GM19397 (cell line): ENCODE measurements around the gene TMEM158.

ENCODE experiments used
- ATAC-seq: cut with Tn5 transposase; IDR thresholded peaks from one replicate; pipeline ENCODE4 v1.9.1; 2021; ENCODE audit warnings: mild to moderate bottlenecking, moderate library complexity; ENCODE audit not compliant: unreplicated experiment

The TMEM158 gene

GRCh38 chr3:45234250-45234649, 8.2 kb upstream of the TMEM158 start:
- ATAC-seq = no peak

DNA sequence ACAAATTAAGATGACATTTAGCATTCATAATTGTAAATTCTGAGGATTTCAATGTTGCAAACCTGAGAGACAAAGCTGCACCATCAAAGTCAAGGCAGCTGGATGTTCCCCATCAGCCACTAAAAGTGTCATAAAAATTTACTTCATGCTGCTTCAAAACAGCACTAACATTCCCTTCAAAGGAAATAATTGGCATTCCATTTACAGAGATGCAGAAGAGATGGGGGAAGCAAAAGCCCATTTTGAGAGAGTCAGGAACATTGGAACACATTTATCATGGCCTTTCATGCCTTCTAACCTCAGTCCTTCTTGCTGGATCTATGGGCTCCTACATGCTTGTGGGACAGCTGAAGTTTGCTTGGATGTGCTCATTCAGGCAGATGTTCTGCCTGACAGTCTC, 6.4 kb upstream of the TMEM158 start:
- no peak for ATAC-seq

DNA sequence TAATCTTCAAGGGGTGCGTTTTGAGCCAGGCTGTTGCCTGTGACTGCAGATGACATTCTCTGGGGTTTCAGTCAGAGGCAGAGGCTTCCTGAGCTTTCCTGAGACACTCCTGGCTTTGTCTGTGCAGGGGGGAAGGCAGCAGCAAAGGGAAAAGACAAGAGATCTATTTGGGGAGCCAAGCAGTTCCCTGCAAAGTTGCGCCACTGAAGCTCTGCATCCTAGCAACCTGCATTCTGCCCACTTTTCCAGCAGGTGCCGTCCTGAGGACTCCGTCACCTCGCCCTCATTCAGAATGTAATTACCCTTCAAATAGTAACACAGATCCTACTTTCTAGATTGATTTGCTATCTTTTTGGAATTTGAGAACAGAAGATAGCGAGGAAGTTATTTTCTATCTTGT, 1.9 kb upstream of the TMEM158 start:
- ATAC-seq = no peak

GRCh38 chr3:45227071-45227820, 1.2 kb upstream of the TMEM158 start:
- ATAC-seq = no peak

GRCh38 chr3:45225465-45226205, 452 bp downstream of the TMEM158 start:
- ATAC-seq = peak; percentile 45

DNA sequence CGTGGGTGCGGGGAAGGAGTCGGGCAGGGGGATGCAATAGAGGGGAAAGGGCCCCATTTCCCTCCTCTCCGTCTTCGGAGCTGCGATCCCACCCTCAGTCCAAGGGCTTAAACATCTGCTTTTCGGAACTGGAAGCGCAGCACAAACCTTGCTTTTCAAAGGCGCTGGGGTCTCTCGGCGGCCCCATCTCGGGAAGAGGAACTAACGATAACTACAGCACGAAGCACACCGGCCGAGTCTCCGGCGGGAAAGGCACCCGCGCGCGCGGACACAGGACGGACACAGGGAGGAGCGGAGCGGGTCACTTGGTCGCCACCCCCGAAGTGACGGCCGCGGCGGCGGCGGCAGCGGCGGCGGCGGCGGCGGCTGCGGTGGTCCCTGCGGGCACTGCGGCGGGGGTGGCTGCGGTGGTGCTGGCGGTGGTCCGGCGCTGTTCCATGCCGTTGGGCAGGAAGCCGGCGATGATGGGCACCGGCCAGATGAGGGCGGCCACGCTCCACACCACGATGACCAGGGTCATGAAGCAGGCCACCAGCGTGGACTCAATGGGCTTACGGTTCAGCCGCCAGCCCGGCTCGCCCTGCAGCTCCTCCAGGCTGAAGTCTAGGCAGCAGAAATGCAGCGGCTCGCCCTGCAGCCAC, 1.1 kb downstream of the TMEM158 start:
- ATAC-seq = peak; percentile 11

- no peak for ATAC-seq
Observed at GRCh38 chr3:45223889-45224727, 2.0 kb downstream of the TMEM158 start.

DNA sequence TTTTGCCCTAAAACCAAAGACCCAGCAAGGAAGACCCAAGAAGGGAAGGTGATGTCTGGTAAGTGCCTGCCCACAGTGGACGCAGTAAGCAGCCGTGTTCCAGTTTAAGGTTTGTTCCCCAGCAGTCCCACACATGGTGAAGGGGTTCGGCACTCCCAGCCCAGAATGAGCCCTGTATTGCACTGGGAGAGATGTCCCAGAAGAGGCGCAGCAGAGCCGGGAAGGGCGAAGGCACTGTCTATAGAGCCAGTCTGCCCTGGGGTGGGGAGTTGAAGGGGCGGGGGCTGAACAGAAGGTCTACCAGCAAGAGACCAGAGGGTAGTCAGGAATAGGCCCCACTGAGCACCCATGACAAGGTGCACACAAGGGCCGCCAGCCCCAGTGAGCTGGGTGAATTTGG, 6.4 kb downstream of the TMEM158 start:
- ATAC-seq = no peak

DNA sequence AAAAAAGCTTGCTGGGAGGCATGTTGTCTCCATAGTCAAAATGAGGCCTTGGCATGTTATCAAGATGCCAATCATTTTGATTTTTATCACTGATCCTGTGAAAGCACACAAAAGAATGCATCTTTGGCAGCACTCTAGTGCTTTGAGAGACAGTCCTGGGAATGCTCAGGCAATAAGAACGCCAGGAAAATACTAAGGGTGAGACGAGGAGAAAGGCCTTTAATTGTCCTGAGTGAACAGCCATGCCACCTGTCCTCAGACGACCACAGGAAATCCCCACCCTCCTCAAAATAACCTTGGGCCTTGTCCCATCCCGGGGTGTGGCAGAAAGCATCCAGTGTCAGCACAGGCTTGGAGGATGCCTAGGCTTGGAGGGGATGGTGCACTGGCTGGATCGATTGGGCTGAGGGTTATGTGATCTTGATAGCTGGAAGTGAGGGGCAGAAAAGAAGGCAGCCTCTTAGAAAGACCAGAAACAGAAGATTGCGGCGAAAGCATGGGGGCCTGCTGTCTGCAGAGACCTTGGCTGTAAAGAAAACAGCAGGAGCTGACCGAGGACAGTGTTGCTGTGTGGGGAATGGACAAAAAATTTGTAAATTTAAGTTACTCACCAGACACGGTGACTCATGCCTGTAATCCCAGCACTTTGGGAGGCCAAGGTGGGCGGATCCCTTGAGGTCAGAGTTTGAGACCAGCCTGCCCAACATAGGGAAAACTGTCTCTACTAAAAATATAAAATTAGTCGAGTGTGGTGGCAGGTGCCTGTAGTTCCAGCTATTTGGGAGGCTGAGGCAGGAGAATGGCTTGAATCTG, 7.3 kb downstream of the TMEM158 start:
- no peak for ATAC-seq

GRCh38 chr3:45216021-45216609, 10.0 kb downstream of the TMEM158 start:
- no peak for ATAC-seq

DNA sequence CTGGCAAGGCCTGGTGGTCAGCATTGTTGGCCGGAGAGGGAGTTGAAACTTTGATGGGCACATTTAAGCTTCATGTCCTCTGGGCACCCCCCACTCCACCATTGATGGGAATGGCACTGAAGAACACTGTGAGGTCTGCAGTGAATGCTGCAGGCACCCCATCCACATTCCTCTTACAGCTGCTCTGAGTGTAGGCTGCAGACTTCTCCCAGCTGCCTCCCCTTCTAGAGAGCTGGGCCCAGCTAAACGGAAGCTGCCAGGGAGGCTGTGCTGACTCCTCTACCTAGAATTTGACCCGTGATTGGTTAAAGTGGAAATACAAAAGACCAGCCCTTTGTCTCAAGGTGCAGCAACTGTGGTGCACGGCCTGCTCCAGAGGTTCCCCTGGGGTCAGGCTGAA, 10.6 kb downstream of the TMEM158 start:
- ATAC-seq = no peak

DNA sequence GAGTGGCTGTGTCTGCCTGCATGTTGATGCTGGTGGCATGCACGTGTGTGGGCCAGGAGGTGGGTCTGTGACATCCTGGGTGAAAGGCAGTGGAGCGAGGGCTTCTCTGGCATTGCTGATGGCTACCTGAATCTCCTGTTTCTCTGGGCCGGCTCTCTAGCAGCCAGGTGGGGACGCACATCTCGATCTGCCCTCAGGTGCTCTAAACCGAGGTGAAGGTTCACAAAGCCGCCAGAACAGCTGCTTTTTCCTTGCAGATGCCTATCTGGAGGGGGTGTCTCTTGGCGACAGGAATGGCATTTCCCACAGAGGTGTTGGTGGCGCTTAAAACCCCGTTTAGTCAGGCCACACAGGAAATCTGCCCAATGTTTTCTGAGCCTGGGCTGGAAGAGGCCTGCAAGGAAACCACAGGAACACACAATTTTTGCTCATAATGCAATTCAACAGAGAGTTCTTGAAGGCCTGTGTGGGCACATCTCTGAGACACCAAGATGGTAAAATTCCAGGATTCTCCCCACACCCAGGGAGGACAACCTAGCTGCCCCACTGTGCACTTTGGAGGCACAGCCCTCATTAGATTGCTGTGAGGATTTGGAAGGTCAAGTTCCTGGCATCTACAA, 11.9 kb downstream of the TMEM158 start:
- ATAC-seq = no peak

- no peak for ATAC-seq
Observed at GRCh38 chr3:45212095-45212468, 14.0 kb downstream of the TMEM158 start.

GRCh38 chr3:45211466-45212094, 14.5 kb downstream of the TMEM158 start:
- no peak for ATAC-seq

DNA sequence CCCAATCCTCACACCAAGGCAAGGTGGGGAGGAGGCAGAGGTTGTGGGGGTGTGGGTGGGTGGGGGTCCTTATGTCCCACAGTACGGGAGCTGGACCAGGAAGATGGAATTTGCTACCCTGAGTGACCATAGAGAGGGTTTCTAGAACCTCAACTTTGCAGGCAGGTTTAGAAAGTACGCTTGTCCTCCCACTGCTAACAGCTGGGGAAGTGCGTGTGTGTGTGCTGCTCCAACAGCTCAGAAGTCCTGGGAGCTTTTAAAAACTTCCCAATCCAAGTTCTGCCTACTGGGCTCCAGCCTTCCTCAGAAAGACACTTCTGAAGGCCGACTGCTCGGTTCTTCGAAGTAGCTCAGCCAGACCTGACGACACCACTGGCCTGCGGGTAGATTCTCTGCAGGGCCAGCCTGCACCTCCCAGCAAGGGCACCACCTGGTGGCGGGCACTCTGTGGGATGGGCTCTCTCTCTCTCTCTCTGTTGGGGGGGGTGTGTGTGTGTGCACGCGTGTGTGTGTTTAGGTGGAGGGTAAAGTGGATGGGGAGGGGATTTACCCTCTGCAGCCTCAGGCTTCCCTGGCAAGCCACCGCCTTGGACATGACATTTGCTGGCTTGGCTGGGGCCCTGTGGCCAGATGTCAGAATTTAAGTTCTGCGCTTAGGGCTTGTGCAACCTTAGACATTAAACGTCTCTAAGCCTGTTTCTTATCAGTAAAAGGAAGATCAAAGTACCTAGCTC, 15.6 kb downstream of the TMEM158 start:
- ATAC-seq = no peak

DNA sequence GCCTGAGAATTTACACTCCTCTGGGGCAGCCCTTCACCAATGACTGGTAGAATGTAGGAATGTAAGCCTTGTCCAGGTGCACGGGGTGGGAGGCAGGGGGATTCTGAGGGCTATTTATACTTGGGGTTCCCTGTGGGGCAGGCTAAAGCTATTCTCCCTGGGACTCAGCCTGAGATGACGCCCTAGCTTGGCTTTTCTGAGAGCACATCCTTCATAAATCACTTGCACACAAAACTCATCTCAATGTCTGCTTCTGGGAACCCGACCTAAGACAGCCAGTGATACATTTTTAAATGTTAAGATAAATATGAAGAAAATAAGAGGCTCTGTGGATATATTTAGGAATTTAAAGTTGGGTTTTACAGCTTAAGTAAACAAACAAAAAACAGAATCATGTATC, 16.6 kb downstream of the TMEM158 start:
- no peak for ATAC-seq

DNA sequence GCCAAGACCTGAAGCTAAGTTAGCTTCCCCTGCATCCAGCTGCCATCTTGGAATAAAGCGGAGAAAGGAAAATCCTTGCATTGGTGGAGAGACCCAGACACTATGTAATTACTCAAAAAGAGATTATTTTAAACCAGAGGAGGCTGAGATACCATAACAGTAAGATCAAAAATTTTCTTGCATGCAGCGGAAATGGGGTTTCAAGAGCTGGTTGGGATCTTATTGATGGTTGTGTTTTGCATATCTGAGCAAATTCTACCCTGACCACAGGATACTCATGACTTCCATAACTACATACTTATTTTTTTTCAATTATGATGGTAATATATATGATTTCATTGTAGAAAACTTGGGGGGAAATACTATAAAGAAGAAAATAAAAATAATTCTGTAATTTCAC, 17.5 kb downstream of the TMEM158 start:
- ATAC-seq = no peak

DNA sequence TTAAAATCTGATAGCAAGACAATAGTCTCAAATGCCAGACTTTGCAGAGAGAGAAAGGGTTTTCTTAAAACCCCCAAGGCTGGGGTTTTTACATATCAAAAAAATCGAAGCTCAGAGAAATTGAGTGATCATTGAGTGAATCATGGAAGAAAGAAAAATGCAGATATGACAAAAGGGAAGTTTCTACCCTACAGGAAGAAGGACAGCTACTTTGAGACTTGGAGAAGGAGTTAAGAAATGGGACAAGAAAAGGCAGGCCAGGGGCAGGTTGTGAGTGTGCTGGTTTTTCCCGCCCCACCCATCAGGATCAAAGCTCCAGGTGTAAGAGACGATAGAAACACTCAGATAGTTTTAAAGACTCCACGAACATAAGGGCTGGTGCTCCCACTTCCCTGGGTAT, 18.6 kb downstream of the TMEM158 start:
- no peak for ATAC-seq
